Keratinocyte (primary cell): Measurements from ENCODE around the gene HNRNPM. TPM values are rescaled to one million over a fixed set of nuclear protein-coding genes. Genes with fewer than 3 reads are reported as not detected.

Source experiments
- DNase-seq: peaks from one replicate; pipeline ENCODE4 v3.0.0-alpha.2; 2011; ENCODE audit warnings: low read depth, missing footprints, low spot score
- FAIRE-seq: peaks from 2 replicates; lab custom pipeline; 2011; peaks lifted over from hg19 to GRCh38; lab: Jason Lieb, UNC
- H2AFZ ChIP-seq: 2 replicates; pipeline ENCODE4 v1.6.0; 2012; ENCODE audit warnings: low read length, control low read depth, inconsistent platforms; ENCODE audit not compliant: control insufficient read depth
- H3K27ac ChIP-seq: 2 replicates; pipeline ENCODE4 v1.5.1; 2011; ENCODE audit warnings: low read length; ENCODE audit not compliant: control insufficient read depth, insufficient read depth
- H3K27me3 ChIP-seq: 3 replicates; pipeline ENCODE4 v1.6.0; 2011; ENCODE audit warnings: low read length; ENCODE audit not compliant: control insufficient read depth, insufficient read depth; ENCODE audit errors: extremely low read depth
- H3K36me3 ChIP-seq, 2 experiments: 2 replicates in 1 of 2; 3 replicates in 1 of 2; pipeline ENCODE4 v1.5.1; 2011; ENCODE audit warnings: low read length in 2 of 2, mild to moderate bottlenecking in 1 of 2; ENCODE audit not compliant: control insufficient read depth in 2 of 2, insufficient read depth in 2 of 2; ENCODE audit errors: extremely low read depth in 1 of 2
- H3K4me1 ChIP-seq: 3 replicates; pipeline ENCODE4 v1.5.1; 2011; ENCODE audit warnings: low read length; ENCODE audit not compliant: control insufficient read depth, insufficient read depth; ENCODE audit errors: extremely low read depth
- H3K4me2 ChIP-seq: 3 replicates; pipeline ENCODE4 v1.6.0; 2011; ENCODE audit warnings: low read depth, low read length; ENCODE audit not compliant: control insufficient read depth, insufficient read depth; ENCODE audit errors: extremely low read depth
- H3K4me3 ChIP-seq, 3 experiments: fragments of 200-600 bp in 1 of 3; sonication (generic) in 1 of 3; 2 replicates in 2 of 3; 3 replicates in 1 of 3; pipeline ENCODE4 v1.5.1; 2011 to 2016; ENCODE audit warnings: low read length in 3 of 3, mild to moderate bottlenecking in 3 of 3, control low read depth in 2 of 3, inconsistent platforms in 1 of 3, low read depth in 1 of 3, mixed read lengths in 1 of 3, mixed run types in 1 of 3, moderate library complexity in 1 of 3; ENCODE audit not compliant: control insufficient read depth in 2 of 3, insufficient read depth in 2 of 3; ENCODE audit errors: extremely low read depth in 1 of 3
- H3K79me2 ChIP-seq: 2 replicates; pipeline ENCODE4 v1.6.0; 2012; ENCODE audit warnings: low read length; ENCODE audit not compliant: control insufficient read depth, insufficient read depth
- H3K9ac ChIP-seq: 3 replicates; pipeline ENCODE4 v1.6.0; 2011; ENCODE audit warnings: low read length; ENCODE audit not compliant: control insufficient read depth, insufficient read depth; ENCODE audit errors: extremely low read depth
- H3K9me1 ChIP-seq: 3 replicates; pipeline ENCODE4 v1.6.0; 2011; ENCODE audit warnings: low read length; ENCODE audit not compliant: control insufficient read depth, insufficient read depth; ENCODE audit errors: extremely low read depth
- H3K9me3 ChIP-seq: 2 replicates; pipeline ENCODE4 v1.5.1; 2012; ENCODE audit warnings: low read depth, low read length; ENCODE audit not compliant: control insufficient read depth
- H4K20me1 ChIP-seq: 3 replicates; pipeline ENCODE4 v1.6.0; 2011; ENCODE audit warnings: low read length; ENCODE audit not compliant: control insufficient read depth, insufficient read depth; ENCODE audit errors: extremely low read depth
- EZH2 ChIP-seq: IDR thresholded peaks from one replicate; pipeline ENCODE4 v1.6.1; 2012; ENCODE audit warnings: inconsistent platforms, mild to moderate bottlenecking, low read length, moderate library complexity
- dilution Hi-C: fragments of 300-500 bp; cut with MboI; formaldehyde crosslinking; loops from one replicate; pipeline ENCODE4 v1.7.0; 2020; ENCODE audit warnings: low sequenced_read_pairs; ENCODE audit not compliant: extremely low pct_ligation_motif_present
- polyA plus RNA-seq, 5 experiments: library from polyadenylated mRNA; depleted of rRNA in 3 of 5; stranded (reverse) in 3 of 5; stranded (forward) in 1 of 5; unstranded in 1 of 5; fragments of >200 nt; gene quantifications; 1 replicate in 1 of 5; 2 replicates in 3 of 5; 3 replicates in 1 of 5; pipeline versions ENCODE4 v1.2.1 to v1.2.3, GENCODE V29; 2011 to 2012; ENCODE audit warnings: missing spikeins in 2 of 5, low read depth in 1 of 5, low replicate concordance in 1 of 5
- TF ChIP-seq, protein P1 (sequence below), 3 experiments: IDR thresholded peaks in 1 of 3; conservative IDR thresholded peaks in 1 of 3; optimal IDR thresholded peaks in 1 of 3; 2 replicates in 2 of 3; 3 replicates in 1 of 3; pipeline versions ENCODE3 to v1.5.1; 2011; ENCODE audit warnings: low read length in 3 of 3, mild to moderate bottlenecking in 3 of 3, moderate library complexity in 2 of 3, control low read depth in 1 of 3, inconsistent platforms in 1 of 3; ENCODE audit not compliant: insufficient read depth in 2 of 3; ENCODE audit errors: extremely low read depth in 1 of 3

HNRNPM gene
- polyA plus RNA-seq, 1 donor (not counting 4 experiments of a cell fraction or from before 2014, with no cell fraction given), result 126 TPM

DNA sequence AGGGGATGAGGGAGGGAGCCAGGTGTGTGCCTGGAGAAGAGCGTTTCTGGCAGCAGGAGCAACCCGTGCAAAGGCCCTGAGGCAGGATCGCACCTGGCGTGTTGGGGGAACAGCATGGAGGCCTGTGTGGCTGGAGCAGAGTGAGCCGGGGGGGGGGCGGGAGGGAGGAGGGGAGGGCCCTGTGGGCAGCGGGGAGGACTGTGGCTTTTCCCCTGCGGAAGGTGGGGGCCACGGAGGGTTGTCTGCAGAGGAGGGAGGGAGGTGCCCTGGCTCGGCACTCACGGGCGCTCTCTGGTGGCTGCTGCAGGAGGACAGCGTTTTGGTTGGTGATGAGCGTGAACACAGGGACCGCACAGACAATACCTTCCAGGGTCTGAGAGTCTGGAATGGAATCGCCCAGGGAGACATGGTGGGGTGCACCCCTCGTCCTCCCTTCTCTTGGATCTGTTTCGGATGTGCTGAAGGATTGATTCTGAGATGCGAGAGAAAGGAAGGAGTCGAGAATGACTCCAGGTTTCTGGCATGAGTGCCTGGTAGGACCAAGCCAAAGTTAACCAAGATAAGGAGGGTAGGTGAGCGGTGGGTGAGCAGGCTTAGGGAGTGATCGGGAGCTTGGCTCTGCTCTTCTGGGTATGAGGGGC lies 48.1 kb upstream of the HNRNPM start:
- Histone ChIP-seq H3K36me3 (peaks cover 0 to 9% of the 10 kb centered on the region in 2 experiments), H3K27me3 (no peaks in the 10 kb centered on the region), H3K4me2 (peak overlapping the region; percentile 79), H2AFZ (no peak overlapping the region), H3K9me3 (no peaks in the 10 kb centered on the region), H3K9me1 (peaks cover 4% of the 10 kb centered on the region), H3K4me1 (peaks cover 31% of the 10 kb centered on the region), H3K27ac (peak overlapping the region; percentile 10), H3K9ac (peak overlapping the region; percentile 51), H3K4me3 (peak overlapping the region in 1 of 3 experiments; percentile 7), H4K20me1 (peaks cover 5% of the 10 kb centered on the region), H3K79me2 (peaks cover 52% of the 10 kb centered on the region)
- DNase-seq, result no peak
- FAIRE-seq, result peak; percentile 59
- dilution Hi-C loops, result no loop called here
- TF ChIP-seq, protein P1, sequence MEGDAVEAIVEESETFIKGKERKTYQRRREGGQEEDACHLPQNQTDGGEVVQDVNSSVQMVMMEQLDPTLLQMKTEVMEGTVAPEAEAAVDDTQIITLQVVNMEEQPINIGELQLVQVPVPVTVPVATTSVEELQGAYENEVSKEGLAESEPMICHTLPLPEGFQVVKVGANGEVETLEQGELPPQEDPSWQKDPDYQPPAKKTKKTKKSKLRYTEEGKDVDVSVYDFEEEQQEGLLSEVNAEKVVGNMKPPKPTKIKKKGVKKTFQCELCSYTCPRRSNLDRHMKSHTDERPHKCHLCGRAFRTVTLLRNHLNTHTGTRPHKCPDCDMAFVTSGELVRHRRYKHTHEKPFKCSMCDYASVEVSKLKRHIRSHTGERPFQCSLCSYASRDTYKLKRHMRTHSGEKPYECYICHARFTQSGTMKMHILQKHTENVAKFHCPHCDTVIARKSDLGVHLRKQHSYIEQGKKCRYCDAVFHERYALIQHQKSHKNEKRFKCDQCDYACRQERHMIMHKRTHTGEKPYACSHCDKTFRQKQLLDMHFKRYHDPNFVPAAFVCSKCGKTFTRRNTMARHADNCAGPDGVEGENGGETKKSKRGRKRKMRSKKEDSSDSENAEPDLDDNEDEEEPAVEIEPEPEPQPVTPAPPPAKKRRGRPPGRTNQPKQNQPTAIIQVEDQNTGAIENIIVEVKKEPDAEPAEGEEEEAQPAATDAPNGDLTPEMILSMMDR (optimal IDR thresholded peaks at IDR 0.05 in 1 of 3, IDR thresholded peaks at IDR 0.05 in 1 of 3, conservative IDR thresholded peaks at IDR 0.05 in 1 of 3; ENCODE audit: extremely low read depth in 1 of 3, insufficient read depth in 2 of 3, low read length in 3 of 3), result peak; percentile 79 to 95 (median 93)
- no peak for TF ChIP-seq EZH2

GRCh38 chr19:8397271-8397670 lies 47.5 kb upstream of the HNRNPM start:
- no peak for TF ChIP-seq EZH2
- TF ChIP-seq, protein P1 (optimal IDR thresholded peaks at IDR 0.05 in 1 of 3, IDR thresholded peaks at IDR 0.05 in 1 of 3, conservative IDR thresholded peaks at IDR 0.05 in 1 of 3; ENCODE audit: extremely low read depth in 1 of 3, insufficient read depth in 2 of 3, low read length in 3 of 3), result no peak
- Histone ChIP-seq H2AFZ (no peak overlapping the region), H3K4me3 (peak overlapping the region in 2 of 3 experiments; percentile 7 to 14), H3K27ac (peak overlapping the region; percentile 10), H3K27me3 (no peaks in the 10 kb centered on the region), H3K9ac (peak overlapping the region; percentile 51), H3K79me2 (peaks cover 46% of the 10 kb centered on the region), H3K4me2 (peak overlapping the region; percentile 79), H4K20me1 (peaks cover 5% of the 10 kb centered on the region), H3K9me1 (peaks cover 4% of the 10 kb centered on the region), H3K4me1 (peaks cover 34% of the 10 kb centered on the region), H3K36me3 (peaks cover 0 to 9% of the 10 kb centered on the region in 2 experiments), H3K9me3 (no peaks in the 10 kb centered on the region)
- dilution Hi-C loops, result no loop called here
- FAIRE-seq (peak; percentile 89), DNase-seq (no peak)
